Measurements from ENCODE around the gene RHNO1.
A peak's percentile ranks its signal among the peaks of the same experiment; 100 is the strongest.

The RHNO1 gene

DNA sequence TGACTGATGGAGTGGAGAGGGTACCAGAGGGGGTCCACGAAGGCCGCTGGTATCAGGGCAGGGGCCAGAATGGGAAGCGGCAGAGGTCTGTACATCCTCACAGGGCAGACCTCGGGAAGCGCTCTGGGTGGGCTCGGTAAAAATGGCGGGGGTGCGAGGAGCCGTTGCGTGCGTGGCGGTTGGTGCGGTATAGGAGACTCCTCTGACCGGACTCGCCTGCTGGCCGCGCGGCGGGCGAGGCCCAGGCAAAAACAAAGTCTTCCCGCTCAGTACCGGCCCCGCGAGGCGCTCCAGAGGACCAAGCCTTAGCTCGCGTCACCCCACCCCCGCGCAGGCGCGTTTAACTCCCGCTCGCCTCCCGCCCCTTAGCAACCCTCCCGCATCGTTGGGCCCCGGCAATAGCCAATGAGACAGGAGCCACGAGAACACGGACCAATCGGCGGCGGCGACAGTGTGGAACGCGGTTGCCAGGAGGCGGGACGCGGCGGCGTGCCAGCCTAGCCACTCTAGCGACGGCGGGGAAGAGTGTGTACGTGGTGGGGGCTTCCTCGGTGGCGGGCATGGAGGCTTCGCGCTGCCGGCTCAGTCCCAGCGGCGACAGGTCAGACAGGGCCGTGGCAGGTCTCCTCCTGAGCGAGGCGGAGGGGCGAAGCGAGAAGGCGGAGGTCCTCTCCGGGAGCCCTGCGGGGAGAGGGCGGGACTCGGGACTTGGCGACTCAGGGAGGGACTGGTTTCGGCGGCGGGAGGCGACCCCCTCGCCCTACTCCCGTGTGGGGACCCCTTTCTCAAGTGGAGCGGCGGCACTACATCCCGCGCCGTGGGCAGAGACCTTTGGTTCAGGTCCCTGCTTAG lies 13.6 kb downstream of the RHNO1 start, which contains the start of gene TULP3:
Gene TULP3, plus strand, starts transcription at position 504 of the 852 bp plus-strand sequence. Its CDS starts 57 bp downstream, at position 561.
- Histone ChIP-seq H4K20me1 (ENCODE audit: control insufficient read depth, insufficient read depth, low read depth, low read length) (no peaks in the 10 kb centered on the region), H3F3A (ENCODE audit: control insufficient read depth, insufficient read depth) (peaks cover 12% of the 10 kb centered on the region; the same call in 1 of the 2 replicates), H3K4me3 (ENCODE audit: low read length) (peak within 1 kb of the TSS; percentile 84), H3K36me3 (ENCODE audit: control insufficient read depth, low read length) (peaks cover 31% of the 10 kb centered on the region), H3K79me2 (ENCODE audit: control insufficient read depth, low read length) (peaks cover 26% of the 10 kb centered on the region), H3K27ac (ENCODE audit: low read depth, low read length) (peak within 1 kb of the TSS; percentile 51), H3K9me3 (ENCODE audit: control insufficient read depth, insufficient read depth, low read length) (no peaks in the 10 kb centered on the region), H3K4me1 (ENCODE audit: control insufficient read depth, low read length) (peaks cover 16% of the 10 kb centered on the region), H3K4me2 (ENCODE audit: low read length) (peak within 1 kb of the TSS; percentile 99), H3K9me2 (replicated peaks; ENCODE audit: control insufficient read depth, low read length) (no peaks in the 10 kb centered on the region), H3K27me3 (ENCODE audit: control insufficient read depth, low read length) (no peaks in the 10 kb centered on the region)
- TF ChIP-seq, protein P1, sequence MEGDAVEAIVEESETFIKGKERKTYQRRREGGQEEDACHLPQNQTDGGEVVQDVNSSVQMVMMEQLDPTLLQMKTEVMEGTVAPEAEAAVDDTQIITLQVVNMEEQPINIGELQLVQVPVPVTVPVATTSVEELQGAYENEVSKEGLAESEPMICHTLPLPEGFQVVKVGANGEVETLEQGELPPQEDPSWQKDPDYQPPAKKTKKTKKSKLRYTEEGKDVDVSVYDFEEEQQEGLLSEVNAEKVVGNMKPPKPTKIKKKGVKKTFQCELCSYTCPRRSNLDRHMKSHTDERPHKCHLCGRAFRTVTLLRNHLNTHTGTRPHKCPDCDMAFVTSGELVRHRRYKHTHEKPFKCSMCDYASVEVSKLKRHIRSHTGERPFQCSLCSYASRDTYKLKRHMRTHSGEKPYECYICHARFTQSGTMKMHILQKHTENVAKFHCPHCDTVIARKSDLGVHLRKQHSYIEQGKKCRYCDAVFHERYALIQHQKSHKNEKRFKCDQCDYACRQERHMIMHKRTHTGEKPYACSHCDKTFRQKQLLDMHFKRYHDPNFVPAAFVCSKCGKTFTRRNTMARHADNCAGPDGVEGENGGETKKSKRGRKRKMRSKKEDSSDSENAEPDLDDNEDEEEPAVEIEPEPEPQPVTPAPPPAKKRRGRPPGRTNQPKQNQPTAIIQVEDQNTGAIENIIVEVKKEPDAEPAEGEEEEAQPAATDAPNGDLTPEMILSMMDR (IDR thresholded peaks at IDR 0.05; ENCODE audit: low read depth, low read length, poor library complexity, severe bottlenecking) = no peak
- no peak for TF ChIP-seq EZH2phosphoT487 (IDR thresholded peaks at IDR 0.05; ENCODE audit: borderline replicate concordance, low read length)

DNA sequence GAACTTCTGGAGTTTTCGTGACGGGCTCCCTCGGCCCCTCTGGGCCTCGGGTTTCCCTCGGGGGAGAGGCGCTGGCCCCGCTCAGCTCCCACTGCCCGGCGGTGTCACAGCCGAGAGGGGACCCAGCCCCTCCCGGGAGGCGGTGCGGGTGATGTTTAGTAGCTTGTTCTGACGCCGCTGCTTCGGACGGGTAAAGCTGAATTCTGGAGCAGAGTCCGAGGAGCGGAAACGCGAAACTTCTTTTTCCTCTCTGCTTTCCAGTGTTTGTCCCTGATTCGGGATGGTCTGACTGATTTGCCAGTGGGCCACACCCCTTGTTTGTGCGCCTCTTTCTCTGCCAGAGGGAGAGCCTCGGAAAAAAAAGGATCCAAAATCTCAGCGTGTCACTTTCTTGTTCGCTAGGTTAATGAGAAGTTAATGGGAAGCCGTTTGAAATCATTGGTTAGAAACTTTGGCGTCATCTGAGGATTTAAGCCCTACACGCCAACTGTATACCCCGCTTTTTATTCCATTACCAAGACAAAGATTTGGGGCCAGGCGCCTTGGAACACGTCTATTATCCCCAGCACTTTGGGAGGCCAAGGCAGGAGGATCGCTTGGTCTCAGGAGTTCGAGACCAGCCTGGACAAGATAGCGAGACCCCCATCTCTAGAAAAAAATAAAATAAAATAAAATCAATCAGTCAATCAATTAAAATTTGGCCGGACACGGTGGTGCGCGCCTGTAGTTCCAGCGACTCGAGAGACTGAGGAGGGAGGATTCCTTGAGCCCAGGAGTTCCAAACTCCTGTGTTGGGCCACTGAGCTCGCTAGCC lies 14.4 kb downstream of the RHNO1 start:
- H3K4me1 ChIP-seq (ENCODE audit: control insufficient read depth, low read length) = peaks cover 16% of the 10 kb centered on the region

DNA sequence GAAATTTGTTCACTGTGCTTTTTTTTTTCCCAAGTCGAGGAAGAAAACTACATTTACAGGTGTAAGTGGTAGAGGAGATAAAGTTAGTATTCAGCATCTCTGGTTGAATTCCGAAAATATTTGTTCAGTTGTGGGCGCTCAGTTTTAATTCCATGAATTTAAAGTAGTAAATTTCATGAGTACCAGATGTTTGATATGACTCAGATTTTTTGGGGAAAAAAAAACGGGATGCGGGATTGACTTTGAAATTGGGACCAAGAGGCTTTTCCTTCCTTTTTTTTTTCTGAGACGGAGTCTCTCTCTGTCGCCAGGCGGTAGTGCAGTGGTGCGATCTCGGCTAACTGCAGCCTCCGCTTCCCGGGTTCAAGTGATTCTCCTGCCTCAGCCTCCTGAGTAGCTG lies 15.2 kb downstream of the RHNO1 start:
- Histone ChIP-seq H3K4me2 (ENCODE audit: low read length) (peak overlapping the region; percentile 99), H3K79me2 (ENCODE audit: control insufficient read depth, low read length) (peaks cover 27% of the 10 kb centered on the region), H3K4me3 (ENCODE audit: low read length) (no peak overlapping the region), H3K27me3 (ENCODE audit: control insufficient read depth, low read length) (no peaks in the 10 kb centered on the region), H3K9me2 (replicated peaks; ENCODE audit: control insufficient read depth, low read length) (no peaks in the 10 kb centered on the region), H3K9me3 (ENCODE audit: control insufficient read depth, insufficient read depth, low read length) (no peaks in the 10 kb centered on the region), H3K27ac (ENCODE audit: low read depth, low read length) (no peak overlapping the region), H3K36me3 (ENCODE audit: control insufficient read depth, low read length) (peaks cover 18% of the 10 kb centered on the region), H3K4me1 (ENCODE audit: control insufficient read depth, low read length) (peaks cover 16% of the 10 kb centered on the region), H4K20me1 (ENCODE audit: control insufficient read depth, insufficient read depth, low read depth, low read length) (no peaks in the 10 kb centered on the region), H3F3A (ENCODE audit: control insufficient read depth, insufficient read depth) (peaks cover 12% of the 10 kb centered on the region; the same call in 1 of the 2 replicates)
- no peak for TF ChIP-seq EZH2phosphoT487 (IDR thresholded peaks at IDR 0.05; ENCODE audit: borderline replicate concordance, low read length)
- TF ChIP-seq, protein P1 (IDR thresholded peaks at IDR 0.05; ENCODE audit: low read depth, low read length, poor library complexity, severe bottlenecking) = no peak

More for the DNA sequence above, 14.4 kb downstream of the RHNO1 start:
- H3K4me2 ChIP-seq (ENCODE audit: low read length) = peak overlapping the region; percentile 99
- no peaks in the 10 kb centered on the region for H3K27me3 ChIP-seq (ENCODE audit: control insufficient read depth, low read length)
- H4K20me1 ChIP-seq (ENCODE audit: control insufficient read depth, insufficient read depth, low read depth, low read length) = no peaks in the 10 kb centered on the region
- peak overlapping the region; percentile 84 for H3K4me3 ChIP-seq (ENCODE audit: low read length)
- peaks cover 26% of the 10 kb centered on the region for H3K79me2 ChIP-seq (ENCODE audit: control insufficient read depth, low read length)
- H3K27ac ChIP-seq (ENCODE audit: low read depth, low read length) = peak overlapping the region; percentile 6; the same call in 1 of the 2 replicates
- TF ChIP-seq, protein P1 (IDR thresholded peaks at IDR 0.05; ENCODE audit: low read depth, low read length, poor library complexity, severe bottlenecking) = no peak
- no peak for TF ChIP-seq EZH2phosphoT487 (IDR thresholded peaks at IDR 0.05; ENCODE audit: borderline replicate concordance, low read length)
- H3K9me2 ChIP-seq (replicated peaks; ENCODE audit: control insufficient read depth, low read length) = no peaks in the 10 kb centered on the region
- peaks cover 23% of the 10 kb centered on the region for H3K36me3 ChIP-seq (ENCODE audit: control insufficient read depth, low read length)
- no peaks in the 10 kb centered on the region for H3K9me3 ChIP-seq (ENCODE audit: control insufficient read depth, insufficient read depth, low read length)
- H3F3A ChIP-seq (ENCODE audit: control insufficient read depth, insufficient read depth) = peaks cover 12% of the 10 kb centered on the region; the same call in 1 of the 2 replicates
